Right atrium auricular region (tissue), 2 donors: Measurements from ENCODE around the gene ULBP3. TPM values are rescaled to one million over a fixed set of nuclear protein-coding genes. Genes with fewer than 3 reads are reported as not detected.

ENCODE experiments used
- DNase-seq: peaks from one replicate; pipeline ENCODE4 v3.0.0-alpha.2; 2019; ENCODE audit warnings: low spot score
- H3K27ac ChIP-seq, 2 donors: fragments of 200-600 bp; sonication (generic); 1 replicate in 1 of 2; 2 replicates in 1 of 2; pipeline ENCODE4 v1.5.1; 2016 to 2019
- H3K27me3 ChIP-seq, 2 donors: fragments of 200-600 bp; sonication (generic); one replicate each; pipeline versions ENCODE4 v1.5.1 to v1.6.0; 2017 to 2019
- H3K36me3 ChIP-seq: fragments of 200-600 bp; sonication (generic); one replicate; pipeline ENCODE4 v1.5.1; 2016
- H3K4me1 ChIP-seq, 2 donors: fragments of 200-600 bp; sonication (generic); one replicate each; pipeline versions ENCODE4 v1.5.1 to v1.6.0; 2017 to 2019
- H3K4me3 ChIP-seq, 2 donors: fragments of 200-600 bp; sonication (generic); 1 replicate in 1 of 2; 2 replicates in 1 of 2; pipeline ENCODE4 v1.5.1; 2017 to 2019; ENCODE audit warnings: mild to moderate bottlenecking in 1 of 2, moderate library complexity in 1 of 2
- H3K9me3 ChIP-seq, 2 donors: fragments of 200-600 bp; sonication (generic); one replicate each; pipeline ENCODE4 v1.5.1; 2019
- total RNA-seq, 2 donors: library from RNA; depleted of rRNA; stranded (reverse); fragments of >200 nt; gene quantifications; one replicate each; pipeline ENCODE4 v1.1.0, GENCODE V29; 2016
- TF ChIP-seq, protein P1 (sequence below), 2 donors: fragments of 200-600 bp; sonication (generic); IDR thresholded peaks; one replicate each; pipeline ENCODE4 v1.5.1; 2019; ENCODE audit warnings: antibody characterized with exemption in 2 of 2

The ULBP3 gene
- total RNA-seq, 2 donors from 2014 or later: 1.4 to 2.0 TPM

GRCh38 chr6:150112233-150112632 is 43.3 kb upstream of the ULBP3 start:
- no peak for DNase-seq
- no peak overlapping the region for H3K4me3 ChIP-seq
- no peaks in the 10 kb centered on the region for H3K9me3 ChIP-seq
- no peaks in the 10 kb centered on the region for H3K4me1 ChIP-seq
- TF ChIP-seq, protein P1, sequence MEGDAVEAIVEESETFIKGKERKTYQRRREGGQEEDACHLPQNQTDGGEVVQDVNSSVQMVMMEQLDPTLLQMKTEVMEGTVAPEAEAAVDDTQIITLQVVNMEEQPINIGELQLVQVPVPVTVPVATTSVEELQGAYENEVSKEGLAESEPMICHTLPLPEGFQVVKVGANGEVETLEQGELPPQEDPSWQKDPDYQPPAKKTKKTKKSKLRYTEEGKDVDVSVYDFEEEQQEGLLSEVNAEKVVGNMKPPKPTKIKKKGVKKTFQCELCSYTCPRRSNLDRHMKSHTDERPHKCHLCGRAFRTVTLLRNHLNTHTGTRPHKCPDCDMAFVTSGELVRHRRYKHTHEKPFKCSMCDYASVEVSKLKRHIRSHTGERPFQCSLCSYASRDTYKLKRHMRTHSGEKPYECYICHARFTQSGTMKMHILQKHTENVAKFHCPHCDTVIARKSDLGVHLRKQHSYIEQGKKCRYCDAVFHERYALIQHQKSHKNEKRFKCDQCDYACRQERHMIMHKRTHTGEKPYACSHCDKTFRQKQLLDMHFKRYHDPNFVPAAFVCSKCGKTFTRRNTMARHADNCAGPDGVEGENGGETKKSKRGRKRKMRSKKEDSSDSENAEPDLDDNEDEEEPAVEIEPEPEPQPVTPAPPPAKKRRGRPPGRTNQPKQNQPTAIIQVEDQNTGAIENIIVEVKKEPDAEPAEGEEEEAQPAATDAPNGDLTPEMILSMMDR (IDR thresholded peaks at IDR 0.05): no peak
- H3K27ac ChIP-seq: no peak overlapping the region
- no peaks in the 10 kb centered on the region for H3K27me3 ChIP-seq
- H3K36me3 ChIP-seq: no peaks in the 10 kb centered on the region

- DNase-seq: no peak
- Histone ChIP-seq H3K4me1 (no peaks in the 10 kb centered on the region), H3K27ac (no peak overlapping the region), H3K9me3 (no peaks in the 10 kb centered on the region), H3K4me3 (no peak overlapping the region), H3K27me3 (no peaks in the 10 kb centered on the region), H3K36me3 (no peaks in the 10 kb centered on the region)
- TF ChIP-seq, protein P1 (IDR thresholded peaks at IDR 0.05): no peak
These were observed 33.9 kb upstream of the ULBP3 start for GRCh38 chr6:150102750-150103270.

DNA sequence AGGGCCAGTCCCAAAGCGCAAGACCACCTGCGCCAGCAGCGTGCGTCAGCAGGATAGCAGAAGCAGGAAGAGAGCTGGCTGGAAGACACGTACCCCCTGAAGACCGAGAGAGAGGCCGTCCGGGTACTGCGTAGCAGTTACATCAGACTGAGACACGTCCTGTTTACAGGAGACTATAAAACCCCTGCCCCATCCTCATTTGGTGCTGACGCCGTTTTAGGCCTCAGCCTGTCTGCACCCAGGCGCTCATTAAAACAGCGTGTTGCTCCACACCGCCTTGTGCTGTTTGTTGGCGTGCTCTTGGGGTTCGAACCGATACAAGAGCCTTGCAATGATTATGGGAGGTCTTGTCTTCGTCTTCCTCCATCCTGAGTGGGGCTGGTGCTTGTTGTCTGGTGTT is 31.8 kb upstream of the ULBP3 start:
- TF ChIP-seq, protein P1 (IDR thresholded peaks at IDR 0.05): no peak
- H3K27ac ChIP-seq: no peak overlapping the region
- no peaks in the 10 kb centered on the region for H3K9me3 ChIP-seq
- no peaks in the 10 kb centered on the region for H3K27me3 ChIP-seq
- no peak overlapping the region for H3K4me3 ChIP-seq
- H3K36me3 ChIP-seq: no peaks in the 10 kb centered on the region
- no peaks in the 10 kb centered on the region for H3K4me1 ChIP-seq
- no peak for DNase-seq

- Histone ChIP-seq H3K4me1 (no peaks in the 10 kb centered on the region), H3K9me3 (no peaks in the 10 kb centered on the region), H3K27ac (no peak overlapping the region), H3K36me3 (no peaks in the 10 kb centered on the region), H3K27me3 (no peaks in the 10 kb centered on the region), H3K4me3 (no peak overlapping the region)
- no peak for DNase-seq
- TF ChIP-seq, protein P1 (IDR thresholded peaks at IDR 0.05): no peak
These were observed 31.0 kb upstream of the ULBP3 start for GRCh38 chr6:150099953-150100352.

DNA sequence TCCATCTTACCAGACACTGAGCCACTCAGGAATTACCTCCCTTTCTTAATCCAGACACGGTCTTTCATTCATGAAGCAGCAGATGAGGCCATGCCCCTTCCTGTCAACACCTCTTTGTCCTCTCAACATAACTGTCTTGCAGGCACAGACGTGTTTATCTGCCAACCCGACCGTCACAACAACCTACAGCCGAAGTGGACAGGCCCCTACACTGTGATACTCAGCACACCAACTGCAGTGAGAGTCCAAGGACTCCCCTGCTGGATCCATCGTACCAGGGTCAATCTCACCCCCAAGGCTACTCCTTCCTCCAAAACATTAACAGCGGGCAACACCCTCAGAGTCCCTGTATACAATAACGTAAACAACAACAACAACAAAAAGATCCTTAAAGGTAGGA is 30.6 kb upstream of the ULBP3 start:
- Histone ChIP-seq H3K36me3 (no peaks in the 10 kb centered on the region), H3K4me1 (no peaks in the 10 kb centered on the region), H3K9me3 (no peaks in the 10 kb centered on the region), H3K27me3 (no peaks in the 10 kb centered on the region), H3K27ac (no peak overlapping the region), H3K4me3 (no peak overlapping the region)
- TF ChIP-seq, protein P1 (IDR thresholded peaks at IDR 0.05): no peak
- DNase-seq: no peak

GRCh38 chr6:150098155-150098554 is 29.2 kb upstream of the ULBP3 start:
- DNase-seq: no peak
- no peak overlapping the region for H3K4me3 ChIP-seq
- no peak overlapping the region for H3K27ac ChIP-seq
- no peaks in the 10 kb centered on the region for H3K27me3 ChIP-seq
- no peaks in the 10 kb centered on the region for H3K36me3 ChIP-seq
- TF ChIP-seq, protein P1 (IDR thresholded peaks at IDR 0.05): no peak
- H3K4me1 ChIP-seq: no peaks in the 10 kb centered on the region
- H3K9me3 ChIP-seq: no peaks in the 10 kb centered on the region
